ENCODE measurements around the gene CACNA1G. TPM values are rescaled to one million over a fixed set of nuclear protein-coding genes. Genes with fewer than 3 reads are reported as not detected.

Gene CACNA1G
- total RNA-seq, 1 donor from 2014 or later, result 4.9 TPM

- intact Hi-C loops (cut with DNase I), result loop anchor here (5.0 kb wide), 2 partner anchors 78 to 138 kb away; no protein-coding TSS in a partner anchor
- peaks cover 0 to 4% of the 10 kb centered on the region in 2 donors for H3K36me3 ChIP-seq
These were observed 11.7 kb upstream of the CACNA1G start for GRCh38 chr17:50548831-50549230.

GRCh38 chr17:50549256-50549941 is 11.1 kb upstream of the CACNA1G start:
- Histone ChIP-seq H3K36me3 (peaks cover 0 to 4% of the 10 kb centered on the region in 2 donors), H3K9me3 (no peaks in the 10 kb centered on the region), H3K4me1 (peaks cover 19% of the 10 kb centered on the region), H3K27ac (no peak overlapping the region), H3K4me3 (no peak overlapping the region), H3K27me3 (no peaks in the 10 kb centered on the region)
- no peak for TF ChIP-seq POLR2A (IDR thresholded peaks at IDR 0.05)
- no peak for DNase-seq (ENCODE audit: extremely low spot score in 2 of 2)
- intact Hi-C loops (cut with DNase I), result loop anchor here (5.0 kb wide), 2 partner anchors 78 to 138 kb away; no protein-coding TSS in a partner anchor

More at GRCh38 chr17:50548831-50549230, 11.7 kb upstream of the CACNA1G start:
- peaks cover 19% of the 10 kb centered on the region for H3K4me1 ChIP-seq
- no peak overlapping the region for H3K27ac ChIP-seq
- H3K4me3 ChIP-seq, result no peak overlapping the region
- no peaks in the 10 kb centered on the region for H3K27me3 ChIP-seq
- DNase-seq (ENCODE audit: extremely low spot score in 2 of 2), result no peak
- TF ChIP-seq POLR2A (IDR thresholded peaks at IDR 0.05) (no peak), CTCF (IDR thresholded peaks at IDR 0.05) (no peak), POLR2AphosphoS5 (IDR thresholded peaks at IDR 0.05; ENCODE audit: insufficient read depth in 1 of 2, low read depth in 1 of 2) (no peak)
- H3K9me3 ChIP-seq, result no peaks in the 10 kb centered on the region

GRCh38 chr17:50549969-50550368 is 10.5 kb upstream of the CACNA1G start:
- TF ChIP-seq CTCF (IDR thresholded peaks at IDR 0.05), result no peak
- TF ChIP-seq POLR2A (IDR thresholded peaks at IDR 0.05), result no peak
- TF ChIP-seq POLR2AphosphoS5 (IDR thresholded peaks at IDR 0.05; ENCODE audit: insufficient read depth in 1 of 2, low read depth in 1 of 2), result no peak
- Histone ChIP-seq H3K4me3 (no peak overlapping the region), H3K9me3 (no peaks in the 10 kb centered on the region), H3K36me3 (peaks cover 0 to 4% of the 10 kb centered on the region in 2 donors), H3K4me1 (peaks cover 19% of the 10 kb centered on the region), H3K27me3 (no peaks in the 10 kb centered on the region), H3K27ac (no peak overlapping the region)
- no peak for DNase-seq (ENCODE audit: extremely low spot score in 2 of 2)
- intact Hi-C loops (cut with DNase I), result loop anchor here (5.0 kb wide), 2 partner anchors 77 to 137 kb away; no protein-coding TSS in a partner anchor

- peaks cover 0 to 4% of the 10 kb centered on the region in 2 donors for H3K36me3 ChIP-seq
- intact Hi-C loops (cut with DNase I), result no loop called here
- no peaks in the 10 kb centered on the region for H3K9me3 ChIP-seq
- no peak overlapping the region for H3K4me3 ChIP-seq
- DNase-seq (ENCODE audit: extremely low spot score in 2 of 2), result no peak
- H3K4me1 ChIP-seq, result peaks cover 19% of the 10 kb centered on the region
- no peaks in the 10 kb centered on the region for H3K27me3 ChIP-seq
- H3K27ac ChIP-seq, result peak overlapping the region; percentile 65
- peak in 1 of 2 donors; percentile 62 for TF ChIP-seq POLR2AphosphoS5 (IDR thresholded peaks at IDR 0.05; ENCODE audit: insufficient read depth in 1 of 2, low read depth in 1 of 2)
- TF ChIP-seq CTCF (IDR thresholded peaks at IDR 0.05), result peak; percentile 46 to 80 (median 50)
- TF ChIP-seq POLR2A (IDR thresholded peaks at IDR 0.05), result no peak
These were observed 9.7 kb upstream of the CACNA1G start for GRCh38 chr17:50550661-50551432.

- DNase-seq (ENCODE audit: extremely low spot score in 2 of 2), result no peak
- TF ChIP-seq POLR2AphosphoS5 (IDR thresholded peaks at IDR 0.05; ENCODE audit: insufficient read depth in 1 of 2, low read depth in 1 of 2) (no peak), POLR2A (IDR thresholded peaks at IDR 0.05) (no peak), CTCF (IDR thresholded peaks at IDR 0.05) (no peak)
- Histone ChIP-seq H3K27me3 (no peaks in the 10 kb centered on the region), H3K36me3 (peaks cover 0 to 4% of the 10 kb centered on the region in 2 donors), H3K4me3 (no peak overlapping the region), H3K27ac (no peak overlapping the region), H3K9me3 (no peaks in the 10 kb centered on the region), H3K4me1 (peaks cover 18% of the 10 kb centered on the region)
- intact Hi-C loops (cut with DNase I), result no loop called here
These were observed 9.1 kb upstream of the CACNA1G start for GRCh38 chr17:50551433-50551815.

Data from vagina (tissue), 2 donors.